Panc1 (cell line): ENCODE results near the gene SNTG2. TPM values are rescaled to one million over a fixed set of nuclear protein-coding genes. Genes with fewer than 3 reads are reported as not detected.

ENCODE experiments used
- ATAC-seq: fragments of 200-7000 bp; cut with Tn5 transposase; 2 replicates; pipeline ENCODE4 v1.9.1; 2020; ENCODE audit warnings: mild to moderate bottlenecking, moderate library complexity
- BruUV-seq: library from RNA; stranded (reverse); fragments of 400-500 nt; replicated peaks from 2 replicates; lab custom pipeline; 2021; lab: Mats Ljungman, UMichigan
- CTCF ChIA-PET: fragments of 300-600 bp; sonication (Branson Sonifier 250); formaldehyde crosslinking; loops from one replicate; lab custom pipeline; 2022; ENCODE audit warnings: antibody characterized with exemption; lab: Charles Lee
- POLR2A ChIA-PET: fragments of 300-600 bp; sonication (Branson Sonifier 250); formaldehyde crosslinking; loops from one replicate; lab custom pipeline; 2022; ENCODE audit warnings: antibody characterized with exemption; lab: Charles Lee
- DNase-seq: peaks from one replicate; pipeline ENCODE4 v3.0.0-alpha.2; 2010; ENCODE audit warnings: low read depth, low spot score
- H3K27ac ChIP-seq: 2 replicates; pipeline ENCODE4 v1.5.1; 2011; ENCODE audit warnings: mild to moderate bottlenecking, low read length, inconsistent platforms
- H3K27me3 ChIP-seq: fragments of 200-500 bp; sonication (Bioruptor generic); 2 replicates; pipeline ENCODE4 v1.6.0; 2014; ENCODE audit warnings: low read length, inconsistent platforms; ENCODE audit not compliant: control insufficient read depth, insufficient read depth
- H3K36me3 ChIP-seq: fragments of 200-500 bp; sonication (Bioruptor generic); 2 replicates; pipeline ENCODE4 v1.5.1; 2014; ENCODE audit warnings: inconsistent platforms, mild to moderate bottlenecking, low read length, moderate library complexity; ENCODE audit not compliant: control insufficient read depth, insufficient read depth
- H3K4me1 ChIP-seq: 2 replicates; pipeline ENCODE4 v1.5.1; 2011; ENCODE audit warnings: inconsistent platforms, mild to moderate bottlenecking, low read length, moderate library complexity; ENCODE audit not compliant: control insufficient read depth, insufficient read depth
- H3K4me3 ChIP-seq, 2 experiments: 2 replicates each; pipeline ENCODE4 v1.5.1; 2011 to 2012; ENCODE audit warnings: low read depth in 2 of 2, low read length in 2 of 2, mild to moderate bottlenecking in 2 of 2, inconsistent platforms in 1 of 2, moderate library complexity in 1 of 2
- H3K9me3 ChIP-seq: fragments of 200-500 bp; sonication (Bioruptor generic); 2 replicates; pipeline ENCODE4 v1.5.1; 2014; ENCODE audit warnings: low read depth, mild to moderate bottlenecking, inconsistent platforms, low read length, moderate library complexity; ENCODE audit not compliant: control insufficient read depth, insufficient read depth
- POLR2AphosphoS5 ChIP-seq: IDR thresholded peaks from 2 replicates; pipeline ENCODE4 v1.6.1; 2012; ENCODE audit warnings: mild to moderate bottlenecking, low read depth, low read length, moderate library complexity
- SIN3A ChIP-seq: IDR thresholded peaks from 2 replicates; pipeline ENCODE4 v1.6.1; 2012; ENCODE audit warnings: low read depth, mild to moderate bottlenecking, low read length, moderate library complexity, borderline replicate concordance; ENCODE audit not compliant: insufficient read depth
- TCF7L2 ChIP-seq: IDR thresholded peaks from 2 replicates; pipeline ENCODE4 v1.6.1; 2011; ENCODE audit warnings: mild to moderate bottlenecking, low read depth, low read length, inconsistent platforms
- in situ Hi-C: cut with HindIII; loops from 2 replicates; pipeline ENCODE4 v1.10.0; 2016; ENCODE audit warnings: low sequenced_read_pairs, low pct_unique_long_range_greater_than_20kb
- intact Hi-C: fragments of 100-400 bp; cut with micrococcal nuclease; formaldehyde crosslinking; loops from one replicate; pipeline ENCODE4 v1.10.0; 2022; ENCODE audit not compliant: unreplicated experiment
- total RNA-seq: library from RNA; stranded (reverse); gene quantifications from one replicate; pipeline ENCODE4 v1.2.1, GENCODE V29; 2021; ENCODE audit not compliant: unreplicated experiment
- TF ChIP-seq, protein P1 (sequence below): fragments of 450-650 bp; IDR thresholded peaks from 2 replicates; pipeline ENCODE4 v1.5.1; 2017; ENCODE audit warnings: mild to moderate bottlenecking
- TF ChIP-seq, protein P2 (sequence below), 2 experiments: IDR thresholded peaks; 2 replicates each; pipeline ENCODE4 v1.6.1; 2011 to 2012; ENCODE audit warnings: low read depth in 2 of 2, control low read depth in 1 of 2, low read length in 1 of 2, mild to moderate bottlenecking in 1 of 2, moderate library complexity in 1 of 2; ENCODE audit not compliant: insufficient read depth in 1 of 2

The SNTG2 gene
- total RNA-seq, 1 experiment from 2014 or later = not detected

- intact Hi-C loops (no loop called here), in situ Hi-C loops (no loop called here)
- no peak overlapping the region for H3K4me3 ChIP-seq
- no TSS peak for BruUV-seq
- ChIA-PET POLR2A (no interaction called here), CTCF (no interaction called here)
- H3K27me3 ChIP-seq = no peaks in the 10 kb centered on the region
- no peaks in the 10 kb centered on the region for H3K9me3 ChIP-seq
- ATAC-seq = no peak
- TF ChIP-seq, protein P1, sequence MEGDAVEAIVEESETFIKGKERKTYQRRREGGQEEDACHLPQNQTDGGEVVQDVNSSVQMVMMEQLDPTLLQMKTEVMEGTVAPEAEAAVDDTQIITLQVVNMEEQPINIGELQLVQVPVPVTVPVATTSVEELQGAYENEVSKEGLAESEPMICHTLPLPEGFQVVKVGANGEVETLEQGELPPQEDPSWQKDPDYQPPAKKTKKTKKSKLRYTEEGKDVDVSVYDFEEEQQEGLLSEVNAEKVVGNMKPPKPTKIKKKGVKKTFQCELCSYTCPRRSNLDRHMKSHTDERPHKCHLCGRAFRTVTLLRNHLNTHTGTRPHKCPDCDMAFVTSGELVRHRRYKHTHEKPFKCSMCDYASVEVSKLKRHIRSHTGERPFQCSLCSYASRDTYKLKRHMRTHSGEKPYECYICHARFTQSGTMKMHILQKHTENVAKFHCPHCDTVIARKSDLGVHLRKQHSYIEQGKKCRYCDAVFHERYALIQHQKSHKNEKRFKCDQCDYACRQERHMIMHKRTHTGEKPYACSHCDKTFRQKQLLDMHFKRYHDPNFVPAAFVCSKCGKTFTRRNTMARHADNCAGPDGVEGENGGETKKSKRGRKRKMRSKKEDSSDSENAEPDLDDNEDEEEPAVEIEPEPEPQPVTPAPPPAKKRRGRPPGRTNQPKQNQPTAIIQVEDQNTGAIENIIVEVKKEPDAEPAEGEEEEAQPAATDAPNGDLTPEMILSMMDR = no peak
- TF ChIP-seq TCF7L2 (no peak), POLR2AphosphoS5 (no peak), SIN3A (no peak)
- TF ChIP-seq, protein P2, sequence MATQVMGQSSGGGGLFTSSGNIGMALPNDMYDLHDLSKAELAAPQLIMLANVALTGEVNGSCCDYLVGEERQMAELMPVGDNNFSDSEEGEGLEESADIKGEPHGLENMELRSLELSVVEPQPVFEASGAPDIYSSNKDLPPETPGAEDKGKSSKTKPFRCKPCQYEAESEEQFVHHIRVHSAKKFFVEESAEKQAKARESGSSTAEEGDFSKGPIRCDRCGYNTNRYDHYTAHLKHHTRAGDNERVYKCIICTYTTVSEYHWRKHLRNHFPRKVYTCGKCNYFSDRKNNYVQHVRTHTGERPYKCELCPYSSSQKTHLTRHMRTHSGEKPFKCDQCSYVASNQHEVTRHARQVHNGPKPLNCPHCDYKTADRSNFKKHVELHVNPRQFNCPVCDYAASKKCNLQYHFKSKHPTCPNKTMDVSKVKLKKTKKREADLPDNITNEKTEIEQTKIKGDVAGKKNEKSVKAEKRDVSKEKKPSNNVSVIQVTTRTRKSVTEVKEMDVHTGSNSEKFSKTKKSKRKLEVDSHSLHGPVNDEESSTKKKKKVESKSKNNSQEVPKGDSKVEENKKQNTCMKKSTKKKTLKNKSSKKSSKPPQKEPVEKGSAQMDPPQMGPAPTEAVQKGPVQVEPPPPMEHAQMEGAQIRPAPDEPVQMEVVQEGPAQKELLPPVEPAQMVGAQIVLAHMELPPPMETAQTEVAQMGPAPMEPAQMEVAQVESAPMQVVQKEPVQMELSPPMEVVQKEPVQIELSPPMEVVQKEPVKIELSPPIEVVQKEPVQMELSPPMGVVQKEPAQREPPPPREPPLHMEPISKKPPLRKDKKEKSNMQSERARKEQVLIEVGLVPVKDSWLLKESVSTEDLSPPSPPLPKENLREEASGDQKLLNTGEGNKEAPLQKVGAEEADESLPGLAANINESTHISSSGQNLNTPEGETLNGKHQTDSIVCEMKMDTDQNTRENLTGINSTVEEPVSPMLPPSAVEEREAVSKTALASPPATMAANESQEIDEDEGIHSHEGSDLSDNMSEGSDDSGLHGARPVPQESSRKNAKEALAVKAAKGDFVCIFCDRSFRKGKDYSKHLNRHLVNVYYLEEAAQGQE (IDR thresholded peaks at IDR 0.05; ENCODE audit: insufficient read depth in 1 of 2, low read depth in 2 of 2, low read length in 1 of 2) = no peak
- no peaks in the 10 kb centered on the region for H3K4me1 ChIP-seq
- H3K36me3 ChIP-seq = no peaks in the 10 kb centered on the region
- no peak overlapping the region for H3K27ac ChIP-seq
- no peak for DNase-seq
Measured at GRCh38 chr2:1340141-1340512, 389.5 kb downstream of the SNTG2 start.

DNA sequence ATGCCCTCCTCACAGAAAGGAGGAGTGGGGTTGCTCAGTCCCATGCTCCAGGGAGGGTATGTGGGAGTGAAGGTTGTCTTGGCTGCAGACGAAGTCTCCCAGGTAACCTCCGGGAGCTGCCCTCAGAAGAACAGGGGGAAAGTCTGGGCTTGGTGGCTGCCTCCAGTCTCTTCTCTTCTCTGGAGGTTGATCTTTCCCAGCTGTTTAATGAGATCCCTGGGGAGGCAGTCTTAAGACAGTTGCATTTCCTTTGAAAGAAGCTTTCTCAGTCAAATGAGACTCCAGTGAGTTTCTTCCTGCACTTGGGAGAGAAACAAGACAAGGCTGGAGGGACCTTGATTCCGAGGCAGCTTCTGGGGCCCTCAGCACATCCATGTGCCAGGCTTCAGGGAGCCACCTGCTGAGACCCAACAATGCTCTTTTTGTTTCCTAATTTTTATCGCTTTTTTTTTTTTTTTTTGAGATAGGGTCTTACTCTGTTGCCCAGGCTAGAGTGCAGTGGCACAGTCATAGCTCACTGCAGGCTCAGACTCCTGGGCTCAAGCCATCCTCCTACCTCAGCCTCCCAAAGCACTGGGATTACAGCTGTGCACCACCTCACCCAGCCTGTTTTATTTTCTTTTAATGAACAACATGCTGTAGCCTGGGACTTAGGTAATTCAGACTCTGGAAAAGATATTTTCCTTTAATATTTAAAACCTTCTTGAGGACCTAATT lies 390.9 kb downstream of the SNTG2 start:
- H3K36me3 ChIP-seq = no peaks in the 10 kb centered on the region
- CTCF ChIA-PET = no interaction called here
- in situ Hi-C loops (no loop called here), intact Hi-C loops (no loop called here)
- BruUV-seq = no TSS peak
- no peak overlapping the region for H3K27ac ChIP-seq
- no peaks in the 10 kb centered on the region for H3K27me3 ChIP-seq
- POLR2A ChIA-PET = no interaction called here
- TF ChIP-seq POLR2AphosphoS5 (no peak), TCF7L2 (no peak), SIN3A (no peak)
- TF ChIP-seq, protein P1 = no peak
- TF ChIP-seq, protein P2 (IDR thresholded peaks at IDR 0.05; ENCODE audit: insufficient read depth in 1 of 2, low read depth in 2 of 2, low read length in 1 of 2) = no peak
- ATAC-seq (no peak), DNase-seq (no peak)
- H3K4me1 ChIP-seq = no peaks in the 10 kb centered on the region
- H3K4me3 ChIP-seq = no peak overlapping the region
- no peaks in the 10 kb centered on the region for H3K9me3 ChIP-seq
